HG03103 (cell line): ENCODE data around the gene SYNGAP1.

ENCODE experiments used
- ATAC-seq: cut with Tn5 transposase; IDR thresholded peaks from one replicate; pipeline ENCODE4 v1.9.1; 2021; ENCODE audit warnings: low read depth; ENCODE audit not compliant: unreplicated experiment

Gene SYNGAP1

DNA sequence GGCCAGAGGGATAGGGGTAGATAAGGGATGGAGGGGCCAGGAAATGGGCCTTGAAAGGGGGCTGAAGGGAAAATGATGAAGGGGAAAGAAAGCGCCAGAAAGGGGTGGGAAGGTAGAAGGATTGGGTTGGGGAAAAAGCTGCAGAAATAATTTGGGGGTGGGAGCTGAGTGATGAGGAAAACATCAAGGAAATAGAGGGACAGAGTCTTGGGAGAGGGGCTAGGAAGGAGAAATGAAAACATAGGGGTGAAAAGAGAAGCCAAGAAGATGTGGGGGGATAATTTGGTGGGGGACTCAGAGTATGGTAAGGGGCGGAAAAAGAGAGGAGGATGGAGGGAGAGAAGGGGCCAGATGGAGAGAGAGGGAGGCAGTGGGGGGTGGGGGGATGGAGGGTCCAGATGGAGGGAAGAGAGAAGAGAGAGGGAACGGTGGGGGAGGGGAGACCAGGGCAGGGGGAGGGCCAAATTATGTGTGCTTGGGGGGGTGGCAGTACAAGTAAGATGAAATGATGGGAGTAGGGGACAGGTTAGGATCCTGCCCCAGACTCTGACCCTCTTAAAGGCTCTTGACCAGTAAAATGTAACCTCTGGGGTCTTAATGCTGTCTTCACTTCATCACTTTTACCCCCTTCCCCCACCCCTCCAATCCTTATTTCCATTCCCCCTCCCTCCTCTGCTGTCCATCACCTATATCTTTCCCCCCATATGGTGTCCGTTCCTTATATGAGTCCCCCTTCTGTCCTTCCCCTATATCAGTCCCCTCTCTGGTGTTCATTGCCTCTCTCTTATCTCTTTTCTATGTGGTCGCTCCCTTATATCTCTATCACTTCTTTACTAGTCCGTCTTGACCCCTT, 852 bp downstream of the SYNGAP1 start:
- no peak for ATAC-seq

- no peak for ATAC-seq
Observed at GRCh38 chr6:33421344-33421643, 1.4 kb downstream of the SYNGAP1 start.

DNA sequence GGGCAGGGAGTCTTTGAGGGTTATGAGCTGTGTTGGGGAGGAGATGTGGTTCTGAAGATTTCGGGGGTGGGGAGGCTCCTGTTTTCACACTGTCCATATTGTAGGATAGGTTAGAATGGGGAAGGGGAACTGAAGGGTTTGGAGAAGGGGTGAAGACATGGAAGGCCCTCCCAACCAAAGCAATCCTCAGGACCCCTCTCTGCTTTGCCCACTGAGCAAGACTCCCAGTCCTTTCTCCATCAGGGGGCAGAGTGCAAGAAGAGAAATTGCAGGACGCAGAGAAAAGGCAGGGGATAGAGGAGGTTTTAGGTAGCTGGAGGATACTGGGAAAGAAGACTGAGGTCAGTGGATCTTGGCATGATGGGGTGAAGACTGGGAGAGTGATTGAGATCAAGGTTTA, 3.9 kb downstream of the SYNGAP1 start:
- ATAC-seq = no peak

- no peak for ATAC-seq
Observed at GRCh38 chr6:33424855-33425667, 5.2 kb downstream of the SYNGAP1 start.

- no peak for ATAC-seq
Observed at GRCh38 chr6:33425668-33426577, 6.1 kb downstream of the SYNGAP1 start.

DNA sequence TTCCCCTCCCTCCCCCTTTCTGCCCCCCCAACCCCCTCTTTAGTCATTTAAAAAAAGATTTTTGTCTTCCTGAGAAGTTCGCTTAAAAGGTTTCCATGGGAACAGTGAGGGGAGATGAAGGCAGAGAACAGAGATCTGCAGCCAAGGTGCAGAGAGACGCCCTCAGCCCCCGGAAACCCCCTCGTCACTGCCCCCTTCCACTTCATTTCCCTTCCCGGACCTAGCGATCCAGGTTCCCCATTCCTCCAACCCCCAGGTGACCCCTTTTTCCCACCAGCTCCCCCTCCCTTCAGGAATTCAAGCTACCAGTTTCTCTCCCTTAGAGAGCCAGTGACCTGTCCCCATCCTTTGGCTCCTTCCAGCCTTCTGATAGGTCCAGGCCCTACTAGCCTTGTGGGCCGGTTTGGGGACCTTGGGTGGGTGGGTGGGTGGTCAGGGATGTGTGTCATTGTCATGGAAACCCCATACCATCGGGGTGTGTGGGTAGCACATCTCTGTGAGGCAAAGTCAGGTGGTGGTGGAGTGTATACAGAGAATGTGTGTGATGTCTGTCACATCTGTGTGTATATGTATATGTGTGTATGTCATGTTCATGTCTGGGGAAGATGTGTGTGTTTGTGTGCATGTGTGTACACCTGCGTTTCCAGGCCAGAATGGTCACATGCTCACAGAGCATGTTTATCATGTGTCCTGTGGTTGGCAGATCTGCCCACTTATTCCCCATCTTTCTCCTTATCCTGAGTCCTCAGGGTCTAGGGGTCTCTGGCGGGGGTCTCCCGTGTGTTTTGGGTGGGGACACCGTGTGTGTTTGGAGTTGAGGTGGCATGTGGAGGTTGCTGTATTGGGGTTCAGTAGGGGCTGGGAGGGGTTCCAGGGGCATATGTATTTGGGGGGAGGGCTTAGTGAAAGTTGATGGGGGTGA, 7.0 kb downstream of the SYNGAP1 start:
- no peak for ATAC-seq

GRCh38 chr6:33427585-33428223, 7.8 kb downstream of the SYNGAP1 start:
- no peak for ATAC-seq

GRCh38 chr6:33428224-33428965, 8.5 kb downstream of the SYNGAP1 start:
- no peak for ATAC-seq

DNA sequence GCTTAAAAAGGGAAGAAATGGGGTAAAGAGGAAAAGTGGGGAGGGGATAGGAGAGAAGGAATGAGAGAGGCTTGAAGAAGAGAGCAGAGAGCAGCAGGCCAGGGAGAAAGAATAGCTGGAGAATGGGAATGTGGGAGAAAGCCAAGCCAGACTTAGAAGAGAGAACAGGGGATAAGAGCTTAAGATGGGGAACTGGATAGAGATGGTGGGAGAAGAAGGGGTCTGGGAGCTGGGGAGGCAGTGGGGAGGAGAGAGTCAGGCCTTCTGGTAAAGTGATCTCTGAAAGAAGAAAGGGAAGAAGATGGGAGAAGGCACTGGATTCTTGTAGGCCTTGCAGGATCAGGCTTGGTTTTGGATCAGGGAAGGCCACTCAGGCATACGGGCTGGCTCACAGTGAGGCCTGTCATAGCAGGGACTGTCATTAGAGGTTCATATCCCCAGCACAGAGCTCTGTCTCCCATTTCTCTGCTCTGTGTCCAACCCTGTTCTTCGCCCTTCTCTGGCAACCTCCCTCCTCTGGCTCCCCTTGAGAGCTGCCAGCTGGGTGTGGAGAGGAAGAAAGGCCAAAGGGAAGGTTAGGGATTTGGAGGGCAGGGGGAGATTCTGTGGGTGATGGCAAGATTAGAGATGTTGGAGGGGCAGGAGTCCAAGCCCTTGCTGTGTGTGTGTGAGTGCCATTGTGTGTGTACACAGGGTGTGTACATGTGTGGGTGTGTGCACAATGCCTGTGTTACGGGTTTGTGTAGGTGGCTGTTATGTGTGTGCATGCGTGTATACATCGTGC, 9.3 kb downstream of the SYNGAP1 start:
- ATAC-seq = no peak

DNA sequence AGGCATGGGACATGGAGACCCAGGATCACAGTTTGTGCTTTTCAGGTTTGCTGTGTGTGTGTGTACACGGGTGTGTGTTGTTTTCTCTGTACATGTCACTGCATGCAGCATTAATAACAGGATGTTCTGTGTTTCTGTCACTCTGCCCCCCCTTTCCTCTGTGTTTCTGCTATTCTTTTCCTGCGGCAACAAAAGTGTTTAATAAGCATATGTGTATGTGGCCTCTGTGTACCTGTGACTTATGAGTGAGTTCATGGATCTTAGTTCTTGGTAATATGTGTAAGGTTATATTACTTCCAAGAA, 9.8 kb downstream of the SYNGAP1 start:
- ATAC-seq = no peak

DNA sequence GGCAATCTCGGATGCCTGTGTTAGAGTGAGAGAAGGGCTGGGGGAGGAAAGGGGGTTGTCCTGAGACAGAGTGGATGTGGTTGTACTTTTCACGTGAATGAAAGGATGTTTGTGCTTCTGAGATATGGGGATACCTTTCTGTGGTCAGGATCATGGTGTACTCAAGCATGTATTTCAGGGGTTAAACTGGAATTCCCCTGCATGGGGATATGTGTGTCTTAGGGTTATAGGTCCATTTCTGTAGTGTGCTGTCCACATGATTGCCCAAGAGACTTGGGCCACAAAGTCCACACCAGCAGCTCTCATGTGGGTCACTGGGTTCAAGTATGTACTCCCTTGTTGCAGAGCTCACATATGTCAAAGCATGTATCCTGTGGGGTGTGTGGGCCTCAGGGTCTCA, 10.5 kb downstream of the SYNGAP1 start:
- no peak for ATAC-seq

- no peak for ATAC-seq
Observed at GRCh38 chr6:33430991-33431879, 11.4 kb downstream of the SYNGAP1 start.

DNA sequence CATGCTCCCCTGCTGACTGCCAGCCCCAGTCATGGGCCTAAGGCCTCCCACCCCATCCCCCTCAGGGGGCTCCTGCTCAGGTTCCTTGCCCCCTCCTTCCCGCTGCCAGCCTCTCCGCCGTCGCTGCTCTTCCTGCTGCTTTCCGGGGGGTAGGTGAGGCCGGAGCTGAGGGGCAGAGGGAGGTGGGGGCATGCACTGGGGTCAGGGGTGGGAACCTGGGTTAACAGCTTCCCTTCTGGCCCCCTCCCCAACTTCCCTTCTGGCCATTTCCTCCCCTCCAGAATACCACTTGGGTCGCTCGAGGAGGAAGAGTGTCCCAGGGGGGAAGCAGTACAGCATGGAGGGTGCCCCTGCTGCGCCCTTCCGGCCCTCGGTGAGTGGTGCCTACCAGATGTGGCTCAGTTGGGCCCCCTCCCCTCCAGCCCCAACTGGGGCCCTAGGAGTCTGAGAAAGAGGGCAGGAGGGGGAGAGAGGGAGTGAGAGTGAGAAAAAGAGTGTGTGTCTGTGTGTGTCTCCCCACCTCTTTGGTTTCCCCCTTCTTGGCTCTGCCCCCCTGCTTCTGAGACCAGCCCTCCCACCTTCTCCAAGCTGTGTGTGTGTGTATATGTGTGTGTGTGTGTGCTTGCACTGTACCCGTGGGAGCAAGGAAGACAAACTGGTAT, 12.1 kb downstream of the SYNGAP1 start:
- ATAC-seq = no peak

DNA sequence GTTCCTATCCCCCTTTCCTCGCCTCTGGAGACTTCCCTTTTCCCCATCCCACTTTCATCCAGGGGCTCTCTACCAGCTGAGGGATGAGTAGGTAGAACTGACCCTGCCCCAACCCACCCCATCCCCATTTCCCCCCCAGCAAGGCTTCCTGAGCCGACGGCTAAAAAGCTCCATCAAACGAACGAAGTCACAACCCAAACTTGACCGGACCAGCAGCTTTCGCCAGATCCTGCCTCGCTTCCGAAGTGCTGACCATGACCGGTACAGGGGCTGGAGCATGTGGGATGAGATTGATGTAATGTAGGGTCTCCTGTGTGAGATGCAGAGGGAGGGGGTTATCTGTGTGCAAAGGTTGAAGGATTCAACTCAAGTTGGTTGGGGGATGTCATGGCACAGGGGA, 12.7 kb downstream of the SYNGAP1 start:
- ATAC-seq = no peak

DNA sequence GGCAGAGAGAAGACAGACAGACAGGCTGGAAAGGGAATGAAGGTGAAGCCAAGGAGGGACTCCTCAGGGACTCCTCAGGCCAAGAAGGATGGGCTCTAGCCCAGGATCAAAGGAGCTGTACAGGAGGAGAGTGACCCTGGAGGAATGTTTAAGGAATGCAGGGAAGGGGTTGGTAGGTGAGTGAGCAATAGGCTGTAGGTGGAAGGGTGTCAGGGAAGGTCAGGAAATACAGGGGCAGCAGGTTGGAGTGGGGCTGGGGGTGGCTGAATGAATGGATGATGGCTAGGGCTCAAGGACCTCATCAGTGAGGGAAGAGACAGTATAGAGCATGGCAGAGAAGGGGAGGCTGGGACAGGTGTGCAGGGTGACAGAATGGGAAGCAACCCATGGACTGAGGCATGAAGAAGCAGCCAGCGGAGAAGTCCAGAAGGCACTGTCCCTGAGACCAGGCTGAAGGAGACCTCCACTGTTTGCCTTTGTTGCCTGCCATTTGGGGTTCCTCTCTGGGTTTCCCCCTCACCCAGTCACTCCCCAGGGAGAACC, 13.2 kb downstream of the SYNGAP1 start:
- ATAC-seq = no peak

- no peak for ATAC-seq
Observed at GRCh38 chr6:33433544-33434191, 13.8 kb downstream of the SYNGAP1 start.
